GM23248 (cell line): ENCODE measurements around the gene EVA1C.

Source experiments
- EZH2 ChIP-seq: fragments of 200-600 bp; sonication (generic); IDR thresholded peaks from 2 replicates; pipeline ENCODE4 v1.6.1; 2018; ENCODE audit warnings: antibody characterized with exemption, mild to moderate bottlenecking; ENCODE audit not compliant: insufficient read depth, poor library complexity, severe bottlenecking
- EZH2phosphoT487 ChIP-seq: fragments of 200-600 bp; sonication (generic); IDR thresholded peaks from 2 replicates; pipeline ENCODE4 v1.6.1; 2018; ENCODE audit warnings: antibody characterized with exemption, moderate library complexity, mild to moderate bottlenecking, low read depth; ENCODE audit not compliant: insufficient read depth

GRCh38 chr21:32447224-32447623 lies 34.7 kb downstream of the EVA1C start:
- TF ChIP-seq EZH2phosphoT487 (no peak), EZH2 (no peak)
